Activated naive CD8-positive, alpha-beta T cell treated with anti-CD3 and anti-CD28 coated beads for 36 hours (primary cell): ENCODE data around the gene A4GALT. TPM values are rescaled to one million over a fixed set of nuclear protein-coding genes. Genes with fewer than 3 reads are reported as not detected.
A peak's percentile ranks its signal among the peaks of the same experiment; 100 is the strongest.

Experiments used
- DNase-seq: peaks from one replicate; pipeline ENCODE4 v3.0.0; 2021
- H3K27ac Mint-ChIP-seq: one replicate; pipeline ENCODE4 v1.8.0; 2022; ENCODE audit warnings: mild to moderate bottlenecking, moderate library complexity, mixed read lengths
- H3K27me3 Mint-ChIP-seq: one replicate; pipeline ENCODE4 v1.8.0; 2022; ENCODE audit warnings: mild to moderate bottlenecking, mixed read lengths
- H3K36me3 Mint-ChIP-seq: one replicate; pipeline ENCODE4 v1.8.0; 2021; ENCODE audit warnings: mild to moderate bottlenecking, mixed read lengths
- H3K4me1 Mint-ChIP-seq: one replicate; pipeline ENCODE4 v1.8.0; 2021; ENCODE audit warnings: mixed read lengths
- H3K4me3 Mint-ChIP-seq: one replicate; pipeline ENCODE4 v1.8.0; 2022; ENCODE audit warnings: mild to moderate bottlenecking, moderate library complexity, mixed read lengths
- H3K9me3 Mint-ChIP-seq: one replicate; pipeline ENCODE4 v1.8.0; 2022; ENCODE audit warnings: mixed read lengths
- total RNA-seq, 2 experiments: library from RNA; stranded (reverse); gene quantifications; one replicate each; pipeline ENCODE4 v1.2.3, GENCODE V29; 2021

A4GALT gene
- total RNA-seq, 2 experiments from 2014 or later = 0.08 TPM; not detected in 1

DNA sequence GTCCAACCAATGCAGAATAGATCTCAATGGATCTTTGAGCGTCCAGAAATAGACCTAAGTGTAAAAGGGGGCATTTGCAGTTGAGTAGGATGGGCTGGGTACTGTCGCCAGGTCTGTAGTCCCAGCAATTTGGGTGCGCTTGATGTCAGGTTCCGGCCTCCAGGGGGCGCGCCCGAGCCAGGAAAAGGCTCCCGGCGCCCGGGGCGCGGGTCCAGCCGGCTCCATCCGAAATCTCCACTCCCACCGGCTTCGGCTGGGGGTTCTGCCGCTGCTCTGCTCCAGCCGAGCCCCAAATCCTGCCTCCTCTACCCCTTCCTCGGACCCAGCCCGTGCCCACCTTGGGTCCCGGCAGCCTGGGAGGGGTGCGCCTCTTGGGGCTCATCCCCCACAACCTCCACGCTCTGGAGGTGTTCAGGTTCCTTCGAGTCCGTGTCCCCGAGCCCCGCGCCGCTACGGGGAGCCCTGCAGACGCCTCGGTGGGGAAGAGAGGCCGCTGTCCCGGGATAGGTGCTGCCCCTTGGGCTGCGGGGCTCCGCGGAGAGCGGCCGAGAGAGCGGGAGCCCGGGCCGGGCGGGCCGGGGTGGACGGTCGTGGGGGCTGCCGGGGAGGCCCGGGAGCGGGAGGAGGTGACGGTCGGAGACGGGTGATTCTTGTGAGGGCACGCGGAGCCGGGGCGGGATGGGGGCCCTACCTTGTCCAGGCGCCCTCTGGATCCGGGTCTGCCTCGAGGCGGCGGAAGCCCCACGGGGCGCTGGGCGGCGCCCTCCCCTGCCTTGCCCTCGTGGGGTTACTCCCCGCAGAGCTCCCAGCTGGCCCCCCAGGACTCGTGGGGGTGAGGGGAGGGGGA lies 58.5 kb downstream of the A4GALT start:
- H3K27ac Mint-ChIP-seq = no peak overlapping the region
- no peaks in the 10 kb centered on the region for H3K9me3 Mint-ChIP-seq
- peak; percentile 79 for DNase-seq
- H3K36me3 Mint-ChIP-seq = no peaks in the 10 kb centered on the region
- peak overlapping the region; percentile 63 for H3K4me3 Mint-ChIP-seq
- H3K27me3 Mint-ChIP-seq = peaks cover 17% of the 10 kb centered on the region
- peaks cover 1% of the 10 kb centered on the region for H3K4me1 Mint-ChIP-seq

GRCh38 chr22:42656578-42656977 lies 64.1 kb downstream of the A4GALT start:
- Mint-ChIP-seq H3K27ac (no peak overlapping the region), H3K36me3 (no peaks in the 10 kb centered on the region), H3K4me3 (no peak overlapping the region), H3K9me3 (no peaks in the 10 kb centered on the region), H3K27me3 (peaks cover 11% of the 10 kb centered on the region), H3K4me1 (no peaks in the 10 kb centered on the region)
- no peak for DNase-seq

DNA sequence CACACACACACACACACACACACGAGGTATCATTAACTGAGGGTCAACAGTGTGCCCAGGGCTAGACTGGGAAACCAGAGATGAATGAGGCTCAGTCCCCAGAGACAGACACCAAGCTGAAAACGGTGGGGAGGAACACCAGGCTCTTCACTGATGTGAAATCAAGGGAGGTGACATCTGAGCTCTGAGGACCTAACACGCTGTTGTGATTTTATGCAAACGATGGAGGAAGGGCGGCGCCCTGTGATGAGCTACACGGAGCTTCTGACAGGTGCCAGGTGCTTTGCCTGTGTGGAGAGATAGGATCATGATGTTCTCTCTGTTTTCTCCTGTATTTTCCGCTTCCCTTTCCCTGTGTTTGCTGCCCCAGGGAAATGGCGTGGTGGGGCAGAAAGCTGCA lies 65.0 kb downstream of the A4GALT start:
- Mint-ChIP-seq H3K4me3 (no peak overlapping the region), H3K27ac (no peak overlapping the region), H3K4me1 (no peaks in the 10 kb centered on the region)

GRCh38 chr22:42654436-42655073 lies 66.1 kb downstream of the A4GALT start:
- peaks cover 7% of the 10 kb centered on the region for H3K27me3 Mint-ChIP-seq
- H3K27ac Mint-ChIP-seq = no peak overlapping the region

More for the DNA sequence above, 65.0 kb downstream of the A4GALT start:
- Mint-ChIP-seq H3K27me3 (peaks cover 11% of the 10 kb centered on the region), H3K9me3 (no peaks in the 10 kb centered on the region), H3K36me3 (no peaks in the 10 kb centered on the region)
- no peak for DNase-seq

GRCh38 chr22:42653999-42654398 lies 66.7 kb downstream of the A4GALT start:
- Mint-ChIP-seq H3K4me3 (no peak overlapping the region), H3K27me3 (peaks cover 7% of the 10 kb centered on the region), H3K27ac (no peak overlapping the region), H3K36me3 (no peaks in the 10 kb centered on the region), H3K4me1 (no peaks in the 10 kb centered on the region), H3K9me3 (no peaks in the 10 kb centered on the region)
- DNase-seq = no peak

More at GRCh38 chr22:42654436-42655073, 66.1 kb downstream of the A4GALT start:
- no peaks in the 10 kb centered on the region for H3K9me3 Mint-ChIP-seq
- H3K36me3 Mint-ChIP-seq = no peaks in the 10 kb centered on the region
- no peak overlapping the region for H3K4me3 Mint-ChIP-seq
- DNase-seq = no peak
- no peaks in the 10 kb centered on the region for H3K4me1 Mint-ChIP-seq

DNA sequence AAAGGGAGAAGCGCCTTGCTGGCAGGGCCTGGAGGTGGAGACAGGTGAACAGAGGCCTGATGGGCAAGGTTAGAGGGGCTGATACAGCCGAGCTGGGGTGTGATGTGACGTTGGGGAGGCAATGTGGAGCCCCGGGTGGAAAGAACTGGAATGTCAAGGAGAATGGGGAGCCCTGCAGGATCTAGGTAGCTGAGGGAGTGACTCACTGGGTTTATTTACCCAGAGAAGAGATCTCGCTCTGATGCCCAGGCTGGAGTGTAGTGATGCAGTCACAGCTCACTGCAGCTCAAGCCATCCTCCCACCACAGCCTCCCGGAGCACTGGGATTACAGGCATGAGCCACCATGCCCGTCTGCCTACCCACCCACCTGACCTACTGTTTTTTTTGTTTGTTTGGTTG lies 69.5 kb downstream of the A4GALT start:
- H3K27ac Mint-ChIP-seq = no peak overlapping the region
- no peak for DNase-seq
- peaks cover 7% of the 10 kb centered on the region for H3K27me3 Mint-ChIP-seq
- H3K4me1 Mint-ChIP-seq = peaks cover 11% of the 10 kb centered on the region
- H3K36me3 Mint-ChIP-seq = peaks cover 2% of the 10 kb centered on the region
- H3K4me3 Mint-ChIP-seq = peak overlapping the region; percentile 11
- H3K9me3 Mint-ChIP-seq = no peaks in the 10 kb centered on the region

GRCh38 chr22:42649246-42650099 lies 71.2 kb downstream of the A4GALT start, which contains the start of gene CYB5R3:
TSS of gene CYB5R3 (minus strand) at chr22:42649392. CDS start at chr22:42649315, 77 bp downstream.
- H3K4me3 Mint-ChIP-seq = peak within 1 kb of the TSS; percentile 93
- peaks cover 3% of the 10 kb centered on the region for H3K27me3 Mint-ChIP-seq
- peak within 1 kb of the TSS; percentile 89 for H3K27ac Mint-ChIP-seq
- no peaks in the 10 kb centered on the region for H3K9me3 Mint-ChIP-seq
- peaks cover 2% of the 10 kb centered on the region for H3K36me3 Mint-ChIP-seq
- DNase-seq = peak; percentile 86
- peaks cover 21% of the 10 kb centered on the region for H3K4me1 Mint-ChIP-seq

DNA sequence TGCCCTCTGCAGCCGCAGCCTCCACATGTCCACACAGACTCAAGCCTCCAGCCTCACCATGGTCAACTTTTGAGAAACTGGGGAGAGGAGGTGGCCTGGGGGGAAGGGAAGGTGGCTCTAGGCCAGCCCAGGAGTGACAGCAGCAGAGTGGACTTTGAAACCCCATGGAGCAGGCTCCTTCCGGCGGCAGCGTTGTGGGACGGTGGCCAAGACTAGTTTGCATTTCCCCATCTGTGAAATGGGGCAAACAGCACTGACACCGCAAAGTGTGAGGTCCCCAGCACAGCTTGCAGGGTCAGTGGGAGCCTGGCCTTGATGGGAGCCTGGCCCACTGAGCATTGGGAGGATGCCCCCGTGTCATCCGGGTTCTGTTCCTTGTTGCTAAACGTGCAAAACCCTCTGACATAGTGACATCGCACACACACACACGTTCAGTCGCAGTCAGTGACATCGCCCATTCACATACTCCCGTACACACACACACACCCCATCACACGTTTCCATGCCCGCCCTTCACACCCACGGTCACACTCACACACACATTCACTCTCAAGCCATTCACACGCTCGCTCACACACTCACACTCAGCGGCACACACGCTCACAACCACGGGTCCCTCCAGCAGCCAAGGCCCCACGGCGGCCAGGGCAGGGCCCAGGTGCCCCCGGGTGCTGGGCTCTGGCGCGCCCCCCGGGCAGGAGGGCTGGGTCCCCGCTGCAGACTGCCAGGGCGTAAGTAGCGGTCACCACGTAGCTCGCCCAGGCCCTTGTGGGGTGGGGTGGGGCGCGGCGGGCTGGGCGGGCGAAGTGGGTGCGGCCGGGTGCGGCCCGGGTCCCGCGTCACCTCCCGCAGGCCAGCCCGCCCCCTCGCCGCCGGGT lies 72.1 kb downstream of the A4GALT start:
- Mint-ChIP-seq H3K27me3 (peaks cover 3% of the 10 kb centered on the region), H3K27ac (peak overlapping the region; percentile 89), H3K4me1 (peaks cover 24% of the 10 kb centered on the region), H3K36me3 (peaks cover 2% of the 10 kb centered on the region), H3K9me3 (no peaks in the 10 kb centered on the region), H3K4me3 (peak overlapping the region; percentile 93)
- no peak for DNase-seq

GRCh38 chr22:42648017-42648367 lies 72.7 kb downstream of the A4GALT start:
- Mint-ChIP-seq H3K36me3 (peaks cover 2% of the 10 kb centered on the region), H3K4me1 (peaks cover 24% of the 10 kb centered on the region), H3K27me3 (peaks cover 2% of the 10 kb centered on the region), H3K27ac (peak overlapping the region; percentile 34), H3K4me3 (peak overlapping the region; percentile 93), H3K9me3 (no peaks in the 10 kb centered on the region)
- DNase-seq = no peak

- Mint-ChIP-seq H3K4me3 (peak overlapping the region; percentile 93), H3K4me1 (peaks cover 28% of the 10 kb centered on the region), H3K27me3 (no peaks in the 10 kb centered on the region), H3K9me3 (no peaks in the 10 kb centered on the region), H3K36me3 (peaks cover 2% of the 10 kb centered on the region), H3K27ac (no peak overlapping the region)
- DNase-seq = no peak
Measured at GRCh38 chr22:42646569-42647525, 73.8 kb downstream of the A4GALT start.

DNA sequence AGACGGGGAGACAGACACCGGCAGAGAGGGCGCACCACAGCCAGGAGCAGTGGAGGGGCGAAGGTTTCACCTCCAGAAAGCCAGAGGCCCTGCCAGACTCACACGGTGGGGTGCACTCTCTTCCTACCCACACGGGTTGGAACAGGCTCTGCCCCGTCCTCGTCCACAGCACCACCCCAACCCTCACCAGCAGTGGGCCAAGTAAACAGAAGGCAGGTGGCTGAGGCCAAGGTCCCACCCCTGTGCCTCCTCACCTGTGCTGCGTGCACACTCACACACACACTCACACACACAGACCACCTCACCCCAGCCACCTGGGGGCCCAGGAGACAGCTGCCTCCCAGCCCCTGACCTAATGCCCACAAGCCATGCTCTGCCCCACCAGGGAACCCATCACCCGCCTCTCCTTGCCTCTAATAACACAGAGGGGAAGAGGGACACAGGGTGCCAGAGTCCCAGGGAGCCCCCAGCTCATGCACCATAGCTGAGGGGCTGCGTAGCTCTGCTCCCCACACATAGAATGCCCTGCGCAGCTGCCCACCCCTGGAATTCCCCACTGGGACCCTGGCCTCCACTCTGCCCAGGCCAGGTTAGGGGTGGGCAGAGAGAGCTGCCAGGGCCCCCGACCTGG lies 74.6 kb downstream of the A4GALT start:
- peaks cover 28% of the 10 kb centered on the region for H3K4me1 Mint-ChIP-seq
- H3K27ac Mint-ChIP-seq = no peak overlapping the region
- no peak overlapping the region for H3K4me3 Mint-ChIP-seq
- H3K9me3 Mint-ChIP-seq = no peaks in the 10 kb centered on the region
- no peaks in the 10 kb centered on the region for H3K27me3 Mint-ChIP-seq
- H3K36me3 Mint-ChIP-seq = peaks cover 2% of the 10 kb centered on the region
- no peak for DNase-seq

DNA sequence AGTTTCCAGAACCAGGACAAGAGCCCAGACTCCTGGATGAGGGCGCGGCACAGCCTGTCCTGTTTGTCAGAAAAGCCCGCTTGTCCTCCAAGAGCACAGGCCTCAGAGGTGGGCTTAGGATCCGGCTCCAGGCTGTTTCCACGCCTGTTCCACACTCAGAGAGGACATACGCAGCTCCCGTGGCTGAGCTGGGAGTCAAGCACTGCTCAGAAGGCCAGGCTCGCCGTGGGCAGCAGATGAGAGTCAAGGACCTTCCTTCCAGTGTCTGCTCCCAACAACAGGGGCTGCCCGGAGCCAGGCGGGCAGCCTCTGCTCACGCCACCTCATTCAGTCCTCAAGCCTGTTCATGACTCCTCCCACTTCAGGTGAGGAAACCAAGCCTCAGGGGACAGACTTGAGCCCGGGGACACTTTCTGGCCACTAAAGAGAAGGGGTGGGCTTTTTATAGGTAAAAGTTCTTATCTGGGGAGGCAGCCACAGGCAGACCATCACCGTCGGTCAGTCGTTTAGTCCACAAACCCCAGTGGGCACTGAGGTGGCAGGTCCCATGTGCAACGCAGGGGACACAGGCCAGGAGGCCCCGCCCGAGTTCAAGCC lies 75.2 kb downstream of the A4GALT start:
- Mint-ChIP-seq H3K4me1 (peaks cover 28% of the 10 kb centered on the region), H3K36me3 (peaks cover 2% of the 10 kb centered on the region), H3K4me3 (no peak overlapping the region), H3K9me3 (no peaks in the 10 kb centered on the region), H3K27me3 (no peaks in the 10 kb centered on the region), H3K27ac (no peak overlapping the region)
- DNase-seq = no peak
